NCI-H1417 treated with DMSO at 0.1 percent for 48 hours (cell line): ENCODE measurements around the gene C1GALT1.

Experiments used
- DNase-seq: peaks from one replicate; lab custom pipeline; 2025; lab: John Stamatoyannopoulos, UW

Gene C1GALT1

GRCh38 chr7:7272294-7272693 is 90.0 kb downstream of the C1GALT1 start:
- no peak for DNase-seq

DNA sequence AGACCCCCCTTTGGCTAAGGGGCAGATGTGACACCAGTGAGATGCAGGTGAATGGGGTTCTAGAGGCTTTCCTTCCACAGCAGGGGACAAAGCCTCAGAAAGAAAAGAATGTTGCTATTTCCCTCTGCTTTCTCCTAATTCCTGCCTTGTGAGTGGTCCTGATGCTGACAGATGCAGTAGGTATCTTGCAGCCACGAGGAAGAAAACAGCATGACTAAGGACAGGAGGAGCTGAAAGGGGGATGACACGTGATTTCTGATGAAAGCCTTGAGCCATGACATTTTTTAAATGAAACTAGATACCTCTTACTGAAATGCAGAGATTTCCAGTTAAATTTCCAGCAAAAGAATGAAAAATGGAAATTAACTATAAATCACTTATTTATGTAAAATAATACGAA is 92.4 kb downstream of the C1GALT1 start:
- no peak for DNase-seq

GRCh38 chr7:7276161-7276560 is 93.8 kb downstream of the C1GALT1 start:
- DNase-seq, result no peak

DNA sequence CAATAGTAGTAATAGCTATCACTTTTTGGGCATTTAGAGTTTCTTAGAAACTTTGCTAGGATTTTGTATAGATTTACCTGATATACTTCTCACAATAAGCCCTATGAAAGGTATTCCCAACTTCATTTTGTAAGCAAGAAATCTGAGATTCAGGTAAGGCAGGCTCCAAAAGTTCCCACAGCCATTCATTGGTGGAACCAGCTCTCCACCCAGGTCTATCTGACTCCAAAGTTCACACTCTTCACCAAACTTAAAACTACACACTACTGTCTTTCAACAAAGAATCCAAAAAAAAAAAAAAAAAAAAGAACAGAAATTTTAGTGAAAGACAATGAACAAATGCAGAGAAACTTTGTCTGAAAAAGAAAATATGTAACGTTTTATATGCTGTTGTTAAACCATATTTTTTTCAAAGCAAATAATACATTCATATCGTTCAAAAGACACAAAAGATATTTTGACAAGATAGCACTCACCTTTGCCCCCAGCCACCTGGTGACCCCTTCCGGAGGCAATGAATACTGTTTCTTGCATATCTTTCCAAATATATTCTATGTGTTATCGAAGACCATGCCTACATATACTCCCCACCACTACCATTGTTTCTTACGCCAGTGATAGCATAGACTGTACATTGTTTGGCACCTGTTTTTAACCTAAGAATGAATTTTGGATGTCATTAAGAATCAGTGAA is 108.2 kb downstream of the C1GALT1 start:
- DNase-seq, result no peak

DNA sequence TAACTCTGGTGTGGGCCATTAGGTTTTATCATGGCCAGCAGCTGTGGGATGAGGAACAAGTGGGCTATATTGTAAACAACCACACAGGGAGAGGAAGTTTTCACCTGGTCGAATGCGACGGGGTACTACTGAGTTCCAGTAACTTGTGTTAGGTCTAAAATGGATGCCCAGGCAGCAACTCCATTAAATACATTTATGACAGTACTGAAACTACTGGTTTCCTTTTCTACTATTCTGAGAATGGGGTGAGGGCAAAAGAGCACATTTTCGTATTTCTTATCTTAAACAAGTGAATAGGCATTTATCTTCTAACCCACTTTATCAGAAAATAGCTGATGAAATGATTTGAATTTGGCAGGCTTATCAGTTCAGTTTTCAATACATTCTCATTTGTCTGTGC is 109.7 kb downstream of the C1GALT1 start:
- DNase-seq, result no peak

- DNase-seq, result no peak
Observed at GRCh38 chr7:7292608-7293007, 110.3 kb downstream of the C1GALT1 start.

- DNase-seq, result no peak
Observed at GRCh38 chr7:7293092-7293491, 110.7 kb downstream of the C1GALT1 start.

GRCh38 chr7:7294911-7295310 is 112.6 kb downstream of the C1GALT1 start:
- no peak for DNase-seq
